PC-3 (cell line): ENCODE results near the gene ESRRB.

Source experiments
- CTCF ChIP-seq: fragments of 300-600 bp; sonication (generic); conservative IDR thresholded peaks from 2 replicates; pipeline ENCODE4 v1.5.1; 2017; ENCODE audit warnings: antibody characterized with exemption, low read depth, mild to moderate bottlenecking, low read length
- EZH2 ChIP-seq: fragments of 300-600 bp; sonication (generic); IDR thresholded peaks from one replicate; pipeline ENCODE4 v1.6.1; 2017; ENCODE audit warnings: antibody characterized with exemption, mild to moderate bottlenecking, low read length; ENCODE audit not compliant: unreplicated experiment
- EZH2phosphoT487 ChIP-seq: fragments of 300-600 bp; sonication (generic); IDR thresholded peaks from 2 replicates; pipeline ENCODE4 v1.6.1; 2018; ENCODE audit warnings: mild to moderate bottlenecking, antibody characterized with exemption, low read length, borderline replicate concordance

GRCh38 chr14:76348898-76349297 lies 27.0 kb upstream of the ESRRB start:
- TF ChIP-seq EZH2 (no peak), CTCF (no peak), EZH2phosphoT487 (no peak)
